H1 (cell line): ENCODE results near the gene SRGAP3. TPM values are rescaled to one million over a fixed set of nuclear protein-coding genes. Genes with fewer than 3 reads are reported as not detected.

Experiments used
- CTCF ChIA-PET: fragments of 300-600 bp; sonication (Branson Sonifier 250); formaldehyde crosslinking; loops from one replicate; lab custom pipeline; 2021; ENCODE audit not compliant: partially characterized antibody; lab: Charles Lee
- POLR2A ChIA-PET: fragments of 300-600 bp; sonication (Branson Sonifier 250); formaldehyde crosslinking; loops from one replicate; lab custom pipeline; 2021; ENCODE audit warnings: inconsistent platforms; ENCODE audit not compliant: partially characterized antibody; lab: Charles Lee
- DNase-seq, 2 experiments: peaks; one replicate each; pipeline versions ENCODE4 v3.0.0 to v3.0.0-alpha.2; 2010 to 2022; ENCODE audit warnings: low spot score in 2 of 2, low read depth in 1 of 2, mixed read lengths in 1 of 2
- FAIRE-seq: peaks from 2 replicates; lab custom pipeline; 2011; peaks lifted over from hg19 to GRCh38; lab: Jason Lieb, UNC
- H2AFZ ChIP-seq: 2 replicates; pipeline ENCODE4 v1.8.1; 2012; ENCODE audit warnings: low read length, inconsistent platforms
- H2AK5ac ChIP-seq: 2 replicates; pipeline ENCODE4 v1.6.1; 2013; ENCODE audit warnings: low read depth, low read length
- H2BK120ac ChIP-seq: replicated peaks from 2 replicates; pipeline ENCODE3; 2013; ENCODE audit warnings: low read depth, low read length, inconsistent platforms
- H2BK12ac ChIP-seq: 2 replicates; pipeline ENCODE4 v1.6.1; 2013; ENCODE audit warnings: low read depth, low read length
- H2BK15ac ChIP-seq: 2 replicates; pipeline ENCODE4 v1.6.1; 2013; ENCODE audit warnings: low read length
- H2BK20ac ChIP-seq: 2 replicates; pipeline ENCODE4 v1.6.1; 2013; ENCODE audit warnings: low read length
- H2BK5ac ChIP-seq: 2 replicates; pipeline ENCODE4 v1.6.1; 2013; ENCODE audit warnings: low read depth, low read length
- H3K14ac ChIP-seq: 2 replicates; pipeline ENCODE4 v1.6.1; 2013; ENCODE audit warnings: inconsistent platforms; ENCODE audit not compliant: insufficient read length
- H3K18ac ChIP-seq: 2 replicates; pipeline ENCODE4 v1.6.1; 2013; ENCODE audit warnings: low read length; ENCODE audit errors: extremely low read depth
- H3K23ac ChIP-seq: 2 replicates; pipeline ENCODE4 v1.6.1; 2013; ENCODE audit warnings: inconsistent platforms; ENCODE audit not compliant: insufficient read length
- H3K23me2 ChIP-seq: 2 replicates; pipeline ENCODE4 v1.6.1; 2013; ENCODE audit warnings: low read depth, low read length
- H3K27ac ChIP-seq: 2 replicates; pipeline ENCODE4 v1.6.1; 2011; ENCODE audit warnings: low read depth, low read length, inconsistent platforms
- H3K27me3 ChIP-seq, 4 experiments: replicated peaks in 1 of 4; 1 replicate in 1 of 4; 2 replicates in 3 of 4; pipeline versions ENCODE4 v1.6.1 to v1.8.1; 2011 to 2013; ENCODE audit warnings: low read length in 3 of 4, mild to moderate bottlenecking in 3 of 4, inconsistent platforms in 2 of 4, mixed read lengths in 2 of 4, moderate library complexity in 1 of 4; ENCODE audit not compliant: control insufficient read depth in 3 of 4, insufficient read depth in 3 of 4; ENCODE audit errors: extremely low read depth in 1 of 4
- H3K36me3 ChIP-seq, 4 experiments: 2 replicates each; pipeline versions ENCODE4 v1.6.1 to v1.8.1; 2011 to 2013; ENCODE audit warnings: mild to moderate bottlenecking in 4 of 4, low read length in 3 of 4, moderate library complexity in 2 of 4, control low read depth in 1 of 4, inconsistent platforms in 1 of 4; ENCODE audit not compliant: insufficient read depth in 4 of 4, control insufficient read depth in 2 of 4
- H3K4ac ChIP-seq: replicated peaks from 2 replicates; pipeline ENCODE3; 2013; ENCODE audit warnings: low read length, low read depth, mixed read lengths, inconsistent platforms; ENCODE audit not compliant: insufficient read length
- H3K4me1 ChIP-seq, 4 experiments: replicated peaks in 1 of 4; 1 replicate in 1 of 4; 2 replicates in 3 of 4; pipeline versions ENCODE4 v1.6.1 to v1.8.1; 2011 to 2013; ENCODE audit warnings: low read length in 3 of 4, inconsistent platforms in 2 of 4, mixed read lengths in 1 of 4; ENCODE audit not compliant: insufficient read depth in 4 of 4, control insufficient read depth in 3 of 4
- H3K4me2 ChIP-seq, 2 experiments: 2 replicates each; pipeline versions ENCODE4 v1.6.1 to v1.8.1; 2011 to 2013; ENCODE audit warnings: low read depth in 2 of 2, low read length in 2 of 2, control low read depth in 1 of 2, inconsistent platforms in 1 of 2, mild to moderate bottlenecking in 1 of 2; ENCODE audit not compliant: insufficient read depth in 1 of 2
- H3K4me3 ChIP-seq, 4 experiments: fragments of 200-600, 300-600 bp in 1 of 4; sonication (generic), shearing (Covaris generic), sonication (Bioruptor Twin) in 1 of 4; 2 replicates each; pipeline versions ENCODE4 v1.5.1 to v1.8.1; 2011 to 2016; ENCODE audit warnings: low read length in 4 of 4, low read depth in 3 of 4, control low read depth in 2 of 4, inconsistent platforms in 2 of 4, mild to moderate bottlenecking in 2 of 4, mixed read lengths in 1 of 4, moderate library complexity in 1 of 4; ENCODE audit not compliant: insufficient read depth in 2 of 4; ENCODE audit errors: extremely low read depth in 1 of 4
- H3K56ac ChIP-seq: replicated peaks from 2 replicates; pipeline ENCODE3; 2013; ENCODE audit warnings: low read depth, mild to moderate bottlenecking, mixed read lengths, low read length, inconsistent platforms; ENCODE audit not compliant: insufficient read length
- H3K79me1 ChIP-seq: 2 replicates; pipeline ENCODE4 v1.6.1; 2013; ENCODE audit warnings: low read depth, low read length, control low read depth
- H3K79me2 ChIP-seq, 2 experiments: 2 replicates each; pipeline versions ENCODE4 v1.6.1 to v1.8.1; 2012 to 2013; ENCODE audit warnings: low read length in 2 of 2, mild to moderate bottlenecking in 2 of 2, inconsistent platforms in 1 of 2; ENCODE audit not compliant: insufficient read depth in 2 of 2, control insufficient read depth in 1 of 2
- H3K9ac ChIP-seq, 4 experiments: replicated peaks in 1 of 4; 1 replicate in 1 of 4; 2 replicates in 3 of 4; pipeline versions ENCODE4 v1.6.1 to v1.8.1; 2011 to 2013; ENCODE audit warnings: low read depth in 3 of 4, low read length in 3 of 4, control low read depth in 2 of 4, mild to moderate bottlenecking in 2 of 4, moderate library complexity in 2 of 4, inconsistent platforms in 1 of 4; ENCODE audit errors: extremely low read depth in 1 of 4
- H3K9me3 ChIP-seq, 2 experiments: 2 replicates each; pipeline versions ENCODE4 v1.6.1 to v1.8.1; 2012 to 2013; ENCODE audit warnings: mild to moderate bottlenecking in 2 of 2, moderate library complexity in 2 of 2, control low read depth in 1 of 2, inconsistent platforms in 1 of 2, low read depth in 1 of 2, low read length in 1 of 2, mixed read lengths in 1 of 2; ENCODE audit not compliant: insufficient read depth in 2 of 2
- H4K20me1 ChIP-seq, 2 experiments: replicated peaks in 1 of 2; 2 replicates each; pipeline versions ENCODE3 to v1.8.1; 2011 to 2013; ENCODE audit warnings: inconsistent platforms in 2 of 2, low read length in 2 of 2, mild to moderate bottlenecking in 1 of 2; ENCODE audit not compliant: insufficient read depth in 2 of 2, control insufficient read depth in 1 of 2
- H4K5ac ChIP-seq: 2 replicates; pipeline ENCODE4 v1.6.1; 2013; ENCODE audit warnings: low read length, low read depth, mixed read lengths, inconsistent platforms; ENCODE audit not compliant: insufficient read length
- H4K8ac ChIP-seq: 2 replicates; pipeline ENCODE4 v1.8.0; 2013; ENCODE audit warnings: mild to moderate bottlenecking, moderate library complexity, low read length, inconsistent platforms; ENCODE audit not compliant: insufficient read depth; ENCODE audit errors: extremely low read depth
- H4K91ac ChIP-seq: replicated peaks from 2 replicates; pipeline ENCODE3; 2013; ENCODE audit warnings: low read length, mixed read lengths, inconsistent platforms; ENCODE audit not compliant: insufficient read length
- WGBS, 2 experiments: shearing (Covaris generic) in 1 of 2; methylation state at CpG; one replicate each; pipeline versions ENCODE4 v1.1.6 to v1.1.7; 2013 to 2015; ENCODE audit warnings: low lambda C conversion rate in 2 of 2, mixed read lengths in 2 of 2, inconsistent platforms in 1 of 2, low coverage in 1 of 2, missing lambda C conversion rate in 1 of 2; ENCODE audit not compliant: insufficient replicate concordance in 2 of 2, insufficient coverage in 1 of 2, insufficient read length in 1 of 2; ENCODE audit errors: extremely low coverage in 1 of 2, missing lambda C conversion rate in 1 of 2; 5-methylcytosine and 5-hydroxymethylcytosine counted together
- polyA plus RNA-seq, 7 experiments: library from polyadenylated mRNA; depleted of rRNA in 3 of 7; stranded (reverse) in 5 of 7; unstranded in 2 of 7; fragments of >200 nt in 5 of 7; fragments of 200-250 nt in 2 of 7; gene quantifications; 1 replicate in 5 of 7; 2 replicates in 1 of 7; 4 replicates in 1 of 7; pipeline versions ENCODE4 v1.2.1 to v1.2.3, GENCODE V29; 2011 to 2013; ENCODE audit warnings: missing spikeins in 2 of 7, mixed read lengths in 2 of 7
- total RNA-seq: library from RNA; stranded (reverse); fragmentation: NEBNext Ultra II Directional; extraction: Animal tissue kit (Norgen Biotek cat#: 25700); gene quantifications from 2 replicates; pipeline ENCODE4 v1.2.1, GENCODE V29; 2021
- TF ChIP-seq, protein P1 (sequence below): IDR thresholded peaks from 2 replicates; pipeline ENCODE4 v1.6.1; 2011; ENCODE audit warnings: low read depth, mild to moderate bottlenecking, low read length; ENCODE audit not compliant: insufficient read depth

The SRGAP3 gene
- total and polyA plus RNA-seq, 2 of the 8 experiments (the other 6 are each of a cell fraction or from before 2014, with no cell fraction given) = 5.8 to 11.4 TPM

DNA sequence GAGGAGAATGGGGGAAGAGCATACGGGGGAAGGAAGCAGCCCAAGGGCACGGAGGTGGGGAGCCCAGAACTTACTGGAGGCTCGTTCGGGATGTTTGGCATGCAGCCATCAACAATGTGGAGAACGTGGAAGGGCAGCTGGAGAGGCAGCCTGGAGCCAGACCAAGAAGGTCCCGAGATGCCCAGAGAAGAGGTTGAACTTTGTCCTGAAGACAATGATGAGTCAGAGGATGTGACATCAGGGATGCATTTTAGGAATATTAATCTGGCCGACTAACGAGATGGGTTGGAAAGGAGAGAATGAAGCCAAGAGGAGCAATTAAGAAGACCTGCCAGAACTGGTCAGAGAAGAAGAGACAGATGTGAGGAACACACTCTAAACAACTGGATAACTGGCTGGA lies 98.2 kb downstream of the SRGAP3 start:
- no peak overlapping the region for H3K23ac ChIP-seq
- H4K20me1 ChIP-seq = no peaks in the 10 kb centered on the region
- H2BK12ac ChIP-seq = no peak overlapping the region
- no peak overlapping the region for H3K9ac ChIP-seq
- no peak overlapping the region for H3K14ac ChIP-seq
- H2BK15ac ChIP-seq = no peak overlapping the region
- FAIRE-seq = no peak
- H3K27me3 ChIP-seq = no peaks in the 10 kb centered on the region
- no peak overlapping the region for H3K4ac ChIP-seq
- no peak overlapping the region for H3K56ac ChIP-seq
- H3K36me3 ChIP-seq = no peaks in the 10 kb centered on the region
- no peak overlapping the region for H3K18ac ChIP-seq
- ChIA-PET CTCF (interaction anchor here (1.0 kb wide), 1 partner anchor 39 kb away, joined by 4 read pairs; no protein-coding TSS in a partner anchor), POLR2A (no interaction called here)
- H3K79me2 ChIP-seq = no peaks in the 10 kb centered on the region
- no peak overlapping the region for H2BK120ac ChIP-seq
- no peaks in the 10 kb centered on the region; the same call in 1 of the 2 replicates for H3K23me2 ChIP-seq
- H3K27ac ChIP-seq = no peak overlapping the region
- no peak overlapping the region for H3K4me2 ChIP-seq
- peaks cover 0 to 8% (median under 1%) of the 10 kb centered on the region in 4 experiments; a peak in 2 of 7 replicates for H3K4me1 ChIP-seq
- no peak overlapping the region for H2AFZ ChIP-seq
- no peak overlapping the region for H3K4me3 ChIP-seq
- H2BK5ac ChIP-seq = no peak overlapping the region
- H4K8ac ChIP-seq = no peak overlapping the region
- H3K9me3 ChIP-seq = peaks cover 16 to 28% of the 10 kb centered on the region in 2 experiments
- WGBS, 2 experiments = 88% methylated on average over 8 of the region's 8 CpGs; no CpG with 5 or more reads in 1 of the 2 experiments
- H3K79me1 ChIP-seq = no peaks in the 10 kb centered on the region
- H2AK5ac ChIP-seq = no peak overlapping the region
- DNase-seq = no peak
- no peak overlapping the region for H2BK20ac ChIP-seq
- TF ChIP-seq, protein P1, sequence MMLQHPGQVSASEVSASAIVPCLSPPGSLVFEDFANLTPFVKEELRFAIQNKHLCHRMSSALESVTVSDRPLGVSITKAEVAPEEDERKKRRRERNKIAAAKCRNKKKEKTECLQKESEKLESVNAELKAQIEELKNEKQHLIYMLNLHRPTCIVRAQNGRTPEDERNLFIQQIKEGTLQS = no peak
- no peak overlapping the region for H4K91ac ChIP-seq
- no peak overlapping the region for H4K5ac ChIP-seq
